K562 (cell line): ENCODE results near the gene LINGO3.

ENCODE experiments used
- EZH2 ChIP-seq: IDR thresholded peaks from 2 replicates; pipeline ENCODE4 v1.6.1; 2012; ENCODE audit warnings: low read depth, mild to moderate bottlenecking, inconsistent platforms, low read length, borderline replicate concordance
- GATA2 ChIP-seq: sonication (generic); formaldehyde crosslinking; IDR thresholded peaks from 2 replicates; pipeline ENCODE4 v1.4.0; 2020; ENCODE audit warnings: mild to moderate bottlenecking, missing genetic modification reagents
- POLR2AphosphoS5 ChIP-seq: IDR thresholded peaks from 2 replicates; pipeline ENCODE4 v1.6.1; 2011; ENCODE audit warnings: mild to moderate bottlenecking, low read depth, low read length, moderate library complexity; ENCODE audit not compliant: control insufficient read depth, insufficient read depth
- SAFB2 ChIP-seq: fragments of 200-400 bp; formaldehyde crosslinking; IDR thresholded peaks from 2 replicates; pipeline ENCODE4 v1.6.1; 2018; ENCODE audit warnings: borderline replicate concordance, low read length, low read depth, moderate library complexity; ENCODE audit not compliant: severe bottlenecking
- ZNF140 ChIP-seq: fragments of 250-450 bp; sonication (Bioruptor Pico); IDR thresholded peaks from 2 replicates; pipeline ENCODE4 v1.8.0; 2021; ENCODE audit warnings: moderate library complexity, mild to moderate bottlenecking, inconsistent platforms
- TF ChIP-seq, protein P1 (sequence below), 3 experiments: IDR thresholded peaks in 2 of 3; conservative IDR thresholded peaks in 1 of 3; 2 replicates each; pipeline ENCODE4 v1.5.1; 2011 to 2012; ENCODE audit warnings: low read length in 3 of 3, mild to moderate bottlenecking in 3 of 3, control low read depth in 2 of 3, improper control_type of control experiment in 1 of 3, inconsistent platforms in 1 of 3, low read depth in 1 of 3, mixed read lengths in 1 of 3, moderate library complexity in 1 of 3; ENCODE audit not compliant: insufficient read depth in 2 of 3

DNA sequence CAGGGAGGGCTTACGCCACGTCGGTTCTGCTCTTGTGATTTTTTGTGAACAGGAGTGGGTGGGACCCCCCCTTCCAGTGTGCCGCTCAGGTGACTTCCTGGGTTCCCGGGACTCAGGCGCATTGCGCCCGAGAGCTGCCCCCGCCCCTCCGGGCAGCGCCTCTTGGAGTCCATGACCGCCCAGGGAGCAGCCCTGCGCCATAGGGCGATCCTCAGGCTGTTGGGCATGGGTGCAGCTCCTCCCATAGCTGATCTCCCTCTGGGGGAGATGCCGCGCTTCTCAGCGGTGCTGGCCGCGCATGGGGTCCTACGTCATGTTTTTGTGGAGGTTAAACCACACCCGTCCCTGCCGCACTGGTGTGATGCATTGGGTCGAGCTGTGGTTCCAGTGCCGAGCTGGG, 44.2 kb upstream of the LINGO3 start:
- TF ChIP-seq, protein P1, sequence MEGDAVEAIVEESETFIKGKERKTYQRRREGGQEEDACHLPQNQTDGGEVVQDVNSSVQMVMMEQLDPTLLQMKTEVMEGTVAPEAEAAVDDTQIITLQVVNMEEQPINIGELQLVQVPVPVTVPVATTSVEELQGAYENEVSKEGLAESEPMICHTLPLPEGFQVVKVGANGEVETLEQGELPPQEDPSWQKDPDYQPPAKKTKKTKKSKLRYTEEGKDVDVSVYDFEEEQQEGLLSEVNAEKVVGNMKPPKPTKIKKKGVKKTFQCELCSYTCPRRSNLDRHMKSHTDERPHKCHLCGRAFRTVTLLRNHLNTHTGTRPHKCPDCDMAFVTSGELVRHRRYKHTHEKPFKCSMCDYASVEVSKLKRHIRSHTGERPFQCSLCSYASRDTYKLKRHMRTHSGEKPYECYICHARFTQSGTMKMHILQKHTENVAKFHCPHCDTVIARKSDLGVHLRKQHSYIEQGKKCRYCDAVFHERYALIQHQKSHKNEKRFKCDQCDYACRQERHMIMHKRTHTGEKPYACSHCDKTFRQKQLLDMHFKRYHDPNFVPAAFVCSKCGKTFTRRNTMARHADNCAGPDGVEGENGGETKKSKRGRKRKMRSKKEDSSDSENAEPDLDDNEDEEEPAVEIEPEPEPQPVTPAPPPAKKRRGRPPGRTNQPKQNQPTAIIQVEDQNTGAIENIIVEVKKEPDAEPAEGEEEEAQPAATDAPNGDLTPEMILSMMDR (IDR thresholded peaks at IDR 0.05 in 2 of 3, conservative IDR thresholded peaks at IDR 0.05 in 1 of 3; ENCODE audit: insufficient read depth in 2 of 3, low read depth in 1 of 3, low read length in 3 of 3), result no peak
- TF ChIP-seq GATA2, result no peak
- TF ChIP-seq EZH2, result no peak
- no peak for TF ChIP-seq SAFB2
- TF ChIP-seq ZNF140 (CRISPR knock-in tag), result no peak
- TF ChIP-seq POLR2AphosphoS5, result no peak
